Right atrium auricular region (tissue), 2 donors: ENCODE measurements around the gene MINK1. TPM values are rescaled to one million over a fixed set of nuclear protein-coding genes. Genes with fewer than 3 reads are reported as not detected.

Experiments
- DNase-seq: peaks from one replicate; pipeline ENCODE4 v3.0.0-alpha.2; 2019; ENCODE audit warnings: low spot score
- H3K27ac ChIP-seq, 2 donors: fragments of 200-600 bp; sonication (generic); 1 replicate in 1 of 2; 2 replicates in 1 of 2; pipeline ENCODE4 v1.5.1; 2016 to 2019
- H3K27me3 ChIP-seq, 2 donors: fragments of 200-600 bp; sonication (generic); one replicate each; pipeline versions ENCODE4 v1.5.1 to v1.6.0; 2017 to 2019
- H3K36me3 ChIP-seq: fragments of 200-600 bp; sonication (generic); one replicate; pipeline ENCODE4 v1.5.1; 2016
- H3K4me1 ChIP-seq, 2 donors: fragments of 200-600 bp; sonication (generic); one replicate each; pipeline versions ENCODE4 v1.5.1 to v1.6.0; 2017 to 2019
- H3K4me3 ChIP-seq, 2 donors: fragments of 200-600 bp; sonication (generic); 1 replicate in 1 of 2; 2 replicates in 1 of 2; pipeline ENCODE4 v1.5.1; 2017 to 2019; ENCODE audit warnings: mild to moderate bottlenecking in 1 of 2, moderate library complexity in 1 of 2
- H3K9me3 ChIP-seq, 2 donors: fragments of 200-600 bp; sonication (generic); one replicate each; pipeline ENCODE4 v1.5.1; 2019
- CTCF ChIP-seq, 2 donors: fragments of 200-600 bp; sonication (generic); IDR thresholded peaks; one replicate each; pipeline ENCODE4 v1.5.1; 2019; ENCODE audit warnings: antibody characterized with exemption in 2 of 2
- total RNA-seq, 2 donors: library from RNA; depleted of rRNA; stranded (reverse); fragments of >200 nt; gene quantifications; one replicate each; pipeline ENCODE4 v1.1.0, GENCODE V29; 2016

Gene MINK1
- total RNA-seq, 2 donors from 2014 or later = 20.9 to 22.2 TPM

- no peak for DNase-seq
- Histone ChIP-seq H3K4me1 (peaks cover 0 to 61% of the 10 kb centered on the region in 2 donors), H3K4me3 (no peak overlapping the region), H3K9me3 (no peaks in the 10 kb centered on the region), H3K27me3 (no peaks in the 10 kb centered on the region), H3K27ac (peak overlapping the region; percentile 63 to 98), H3K36me3 (peaks cover 40% of the 10 kb centered on the region)
- no peak for TF ChIP-seq CTCF (IDR thresholded peaks at IDR 0.05)
Measured at GRCh38 chr17:4944554-4945175, 111.5 kb downstream of the MINK1 start.

GRCh38 chr17:4945176-4945943 lies 112.2 kb downstream of the MINK1 start:
- no peaks in the 10 kb centered on the region for H3K9me3 ChIP-seq
- H3K27me3 ChIP-seq = no peaks in the 10 kb centered on the region
- no peak for TF ChIP-seq CTCF (IDR thresholded peaks at IDR 0.05)
- peaks cover 40% of the 10 kb centered on the region for H3K36me3 ChIP-seq
- H3K27ac ChIP-seq = peak overlapping the region; percentile 63 to 98
- no peak overlapping the region for H3K4me3 ChIP-seq
- peak; percentile 93 for DNase-seq
- H3K4me1 ChIP-seq = peaks cover 0 to 65% of the 10 kb centered on the region in 2 donors

GRCh38 chr17:4945944-4946280 lies 112.8 kb downstream of the MINK1 start:
- DNase-seq = no peak
- Histone ChIP-seq H3K27me3 (no peaks in the 10 kb centered on the region), H3K36me3 (peaks cover 40% of the 10 kb centered on the region), H3K27ac (peak overlapping the region; percentile 63 to 98), H3K4me1 (peaks cover 0 to 66% of the 10 kb centered on the region in 2 donors), H3K4me3 (peak overlapping the region in 1 of 2 donors; percentile 89), H3K9me3 (no peaks in the 10 kb centered on the region)
- TF ChIP-seq CTCF (IDR thresholded peaks at IDR 0.05) = no peak

- peak overlapping the region; percentile 98 to 100 for H3K27ac ChIP-seq
- no peak for DNase-seq
- peaks cover 40% of the 10 kb centered on the region for H3K36me3 ChIP-seq
- peaks cover 0 to 66% of the 10 kb centered on the region in 2 donors for H3K4me1 ChIP-seq
- TF ChIP-seq CTCF (IDR thresholded peaks at IDR 0.05) = no peak
- H3K27me3 ChIP-seq = no peaks in the 10 kb centered on the region
- H3K4me3 ChIP-seq = peak overlapping the region; percentile 80 to 89
- H3K9me3 ChIP-seq = no peaks in the 10 kb centered on the region
Measured at GRCh38 chr17:4946312-4946976, 113.3 kb downstream of the MINK1 start.

GRCh38 chr17:4947010-4947410 lies 113.9 kb downstream of the MINK1 start:
- Histone ChIP-seq H3K27me3 (no peaks in the 10 kb centered on the region), H3K4me1 (peaks cover 0 to 60% of the 10 kb centered on the region in 2 donors), H3K27ac (peak overlapping the region; percentile 98 to 100), H3K4me3 (peak overlapping the region; percentile 80 to 89), H3K9me3 (no peaks in the 10 kb centered on the region), H3K36me3 (peaks cover 37% of the 10 kb centered on the region)
- no peak for TF ChIP-seq CTCF (IDR thresholded peaks at IDR 0.05)
- no peak for DNase-seq

Other genes with a start within 250 kb of the MINK1 start
- 10 to 100 TPM; 21.1 to 41.6 TPM for gene SMTNL2, start 248.8 kb upstream of the MINK1 start, total RNA-seq
- gene ALOX15, start 191.7 kb upstream of the MINK1 start, total RNA-seq = 10 to 100 TPM; 16.9 to 65.0 TPM
- 10 to 100 TPM; 14.6 to 22.3 TPM for gene PELP1, start 129.2 kb upstream of the MINK1 start, total RNA-seq
- 10 to 100 TPM in 1 of 2 donors, 1 to 10 TPM in 1; 9.0 to 22.9 TPM for gene ARRB2, start 122.7 kb upstream of the MINK1 start, total RNA-seq
- gene MED11, start 101.9 kb upstream of the MINK1 start, total RNA-seq = 10 to 100 TPM; 25.1 to 31.2 TPM
- gene ZMYND15, start 93.5 kb upstream of the MINK1 start, total RNA-seq = under 1 TPM in 1 of 2 donors, not detected in 1; 0.31 TPM
- gene CXCL16, start 93.4 kb upstream of the MINK1 start, total RNA-seq = 10 to 100 TPM in 1 of 2 donors, 1 to 10 TPM in 1; 5.2 to 12.4 TPM
- gene TM4SF5, start 61.5 kb upstream of the MINK1 start, total RNA-seq = not detected
- 1 to 10 TPM in 1 of 2 donors, not detected in 1; 3.9 TPM for gene VMO1, start 47.0 kb upstream of the MINK1 start, total RNA-seq
- not detected for gene GLTPD2, start 44.4 kb upstream of the MINK1 start, total RNA-seq
- gene PSMB6, start 37.2 kb upstream of the MINK1 start, total RNA-seq = 100 to 1,000 TPM; 153 to 201 TPM
- 1 to 10 TPM; 5.5 to 6.7 TPM for gene PLD2, start 26.2 kb upstream of the MINK1 start, total RNA-seq
- 1 to 10 TPM; 1.7 to 4.2 TPM for gene C17orf107, start 66.2 kb downstream of the MINK1 start, total RNA-seq
- gene CHRNE, start 69.8 kb downstream of the MINK1 start, total RNA-seq = 100 to 1,000 TPM in 1 of 2 donors, 10 to 100 TPM in 1; 49.3 to 167 TPM
- gene GP1BA, start 98.9 kb downstream of the MINK1 start, total RNA-seq = not detected
- gene SLC25A11, start 106.7 kb downstream of the MINK1 start, total RNA-seq = 100 to 1,000 TPM in 1 of 2 donors, 10 to 100 TPM in 1; 99.5 to 188 TPM
- 10 to 100 TPM; 66.9 to 68.6 TPM for gene RNF167, start 106.9 kb downstream of the MINK1 start, total RNA-seq
- gene PFN1, start 115.2 kb downstream of the MINK1 start, total RNA-seq = 100 to 1,000 TPM; 218 to 425 TPM
- gene ENO3, start 117.8 kb downstream of the MINK1 start, total RNA-seq = 100 to 1,000 TPM; 235 to 563 TPM
- 100 to 1,000 TPM in 1 of 2 donors, 10 to 100 TPM in 1; 83.9 to 122 TPM for gene SPAG7, start 134.5 kb downstream of the MINK1 start, total RNA-seq
- gene CAMTA2, start 154.3 kb downstream of the MINK1 start, total RNA-seq = 10 to 100 TPM; 20.3 to 24.7 TPM
- 1 to 10 TPM; 1.7 to 2.9 TPM for gene INCA1, start 164.2 kb downstream of the MINK1 start, total RNA-seq
- 100 to 1,000 TPM; 179 to 232 TPM for gene KIF1C, start 164.6 kb downstream of the MINK1 start, total RNA-seq
- not detected for gene SLC52A1, start 202.1 kb downstream of the MINK1 start, total RNA-seq
- gene ZFP3, start 245.1 kb downstream of the MINK1 start, total RNA-seq = 1 to 10 TPM; 7.2 to 7.4 TPM